HG03457 (cell line): ENCODE data around the gene AMMECR1.
"Not testable (repeated sequence)": the region's sequence is repeated elsewhere in the genome, so short reads cannot be mapped to it uniquely, and the experiment has no call there.

Source experiments
- ATAC-seq: cut with Tn5 transposase; IDR thresholded peaks from one replicate; pipeline ENCODE4 v1.9.1; 2021; ENCODE audit warnings: moderate number of reproducible peaks; ENCODE audit not compliant: unreplicated experiment

AMMECR1 gene

GRCh38 chrX:110173192-110174175 lies 144.4 kb downstream of the AMMECR1 start:
- ATAC-seq, result no peak

GRCh38 chrX:110172215-110172614 lies 145.7 kb downstream of the AMMECR1 start:
- ATAC-seq, result peak; percentile 99

DNA sequence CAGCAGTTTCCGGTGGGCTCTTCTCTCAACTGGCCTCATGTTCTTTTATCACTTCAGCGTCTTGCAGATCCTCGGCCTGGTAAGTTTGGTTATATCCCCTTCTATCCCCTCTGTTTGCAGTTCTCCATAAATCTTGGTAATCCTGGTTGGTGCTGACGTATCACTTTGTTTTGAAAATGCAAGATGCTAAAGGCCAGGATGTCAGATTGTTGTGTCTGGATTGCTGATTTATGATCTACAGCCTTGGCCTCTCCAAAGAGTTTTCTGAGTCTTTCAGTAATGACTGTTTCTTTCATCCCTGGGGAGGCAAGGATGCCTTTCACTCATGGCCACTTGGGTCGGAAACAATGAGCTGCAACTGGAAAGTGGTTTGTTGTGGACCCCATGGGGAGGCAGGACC lies 146.4 kb downstream of the AMMECR1 start:
- ATAC-seq, result no peak

DNA sequence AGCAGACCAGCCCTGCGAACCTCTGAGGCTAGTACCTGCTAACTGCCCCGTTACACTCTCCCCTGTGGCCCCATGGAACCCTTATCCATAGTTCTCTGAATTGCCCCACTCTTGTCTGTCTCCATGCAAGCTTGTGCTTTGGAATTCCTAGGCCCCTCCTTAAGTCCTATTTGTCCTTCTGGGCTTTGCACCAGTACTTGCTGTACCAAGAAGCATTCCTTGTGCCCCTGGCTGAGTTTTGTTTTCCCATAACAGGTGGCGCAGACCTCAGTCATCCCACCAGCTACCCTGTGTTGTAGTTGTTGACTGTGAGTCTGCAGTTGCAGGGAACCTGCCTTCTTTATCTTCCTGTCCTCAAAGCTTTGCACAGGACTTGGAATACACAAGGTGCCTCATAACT lies 147.9 kb downstream of the AMMECR1 start:
- no peak for ATAC-seq

DNA sequence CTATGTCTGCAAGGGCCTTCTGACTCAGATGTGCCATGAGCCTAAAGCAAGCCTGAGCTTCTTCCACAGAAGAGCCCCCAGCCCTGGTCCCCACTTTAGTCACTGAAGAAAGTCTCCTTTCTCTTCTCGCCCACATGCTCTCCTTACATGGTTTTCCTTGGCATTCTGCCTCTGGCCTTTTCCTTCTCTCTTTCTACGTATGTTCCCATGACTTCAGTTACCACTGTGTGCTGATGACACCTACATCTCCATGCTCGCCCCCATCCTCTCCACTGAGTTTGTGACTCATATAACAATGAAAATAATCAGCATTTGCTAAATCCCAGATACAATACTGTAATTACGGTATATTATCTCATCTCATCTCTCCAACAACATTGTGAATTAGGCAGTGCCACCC lies 149.3 kb downstream of the AMMECR1 start:
- no peak for ATAC-seq

DNA sequence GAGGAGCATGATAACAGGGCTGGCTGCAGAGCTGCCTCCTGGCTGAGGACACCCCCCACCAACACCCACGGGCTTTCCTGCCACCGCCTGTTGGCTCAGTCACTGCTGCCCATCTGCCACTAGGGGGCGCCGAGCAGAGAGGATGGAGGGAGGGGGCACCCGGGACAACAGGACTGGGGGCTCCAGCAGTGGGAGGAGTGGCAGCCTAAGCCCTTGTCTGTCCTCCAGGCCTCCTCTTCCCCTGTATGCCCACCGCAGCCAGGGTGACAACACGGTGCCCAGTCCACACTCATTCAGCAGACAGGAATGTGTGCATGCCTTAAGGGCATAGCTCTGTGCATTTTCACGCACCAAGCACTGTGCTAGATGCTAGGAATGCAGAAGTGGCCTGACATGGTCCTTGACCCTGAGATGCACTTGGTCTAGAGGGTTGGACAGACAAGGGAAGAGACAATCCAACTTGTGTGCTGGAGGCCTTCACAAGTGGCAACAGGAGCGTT lies 149.9 kb downstream of the AMMECR1 start:
- no peak for ATAC-seq

GRCh38 chrX:110163488-110163887 lies 154.4 kb downstream of the AMMECR1 start:
- ATAC-seq, result no peak

- no peak for ATAC-seq
Observed at GRCh38 chrX:110162867-110163266, 155.0 kb downstream of the AMMECR1 start.

DNA sequence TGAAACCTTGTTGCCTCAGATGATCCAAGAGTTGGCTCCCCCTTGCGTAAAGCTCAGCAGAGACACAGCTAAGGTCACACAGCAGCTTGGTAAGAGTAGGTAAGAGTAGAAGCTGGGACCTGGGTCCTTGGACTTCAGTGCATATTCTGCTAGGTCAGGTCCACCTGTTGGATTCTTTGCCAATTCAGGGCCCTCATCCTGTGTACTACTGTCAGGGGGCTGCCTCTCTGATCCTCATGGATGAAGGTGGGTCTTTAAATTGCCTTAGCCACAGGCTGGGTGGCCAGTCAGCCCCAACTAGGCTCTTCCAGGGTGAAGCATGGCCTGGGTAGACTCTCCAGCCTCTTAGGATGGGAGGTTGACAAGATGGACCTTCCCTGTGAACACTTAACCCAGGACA lies 155.8 kb downstream of the AMMECR1 start:
- no peak for ATAC-seq

GRCh38 chrX:110161361-110161686 lies 156.6 kb downstream of the AMMECR1 start:
- ATAC-seq, result no peak

- no peak for ATAC-seq
Observed at GRCh38 chrX:110159865-110160264, 158.0 kb downstream of the AMMECR1 start.

GRCh38 chrX:110159235-110159634 lies 158.7 kb downstream of the AMMECR1 start:
- no peak for ATAC-seq

DNA sequence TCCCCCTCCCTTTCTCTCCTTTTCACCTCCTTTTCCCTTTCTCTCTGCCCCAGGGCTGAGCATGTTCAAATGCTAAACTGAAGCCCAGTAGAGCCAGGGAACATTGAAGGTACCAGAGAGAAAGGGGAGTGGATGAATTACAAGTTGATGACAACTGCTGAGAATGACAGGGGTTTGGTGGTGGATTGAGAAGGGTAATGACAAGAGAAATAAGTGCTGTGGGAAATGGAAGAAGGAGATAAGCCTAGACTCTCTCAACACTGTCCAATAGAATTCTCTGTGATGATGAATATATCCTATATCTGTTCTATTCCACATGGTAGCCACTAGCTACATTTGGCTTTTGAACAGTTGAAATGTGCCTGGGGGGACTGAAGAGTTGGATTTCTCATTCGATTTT lies 160.4 kb downstream of the AMMECR1 start:
- ATAC-seq, result no peak

DNA sequence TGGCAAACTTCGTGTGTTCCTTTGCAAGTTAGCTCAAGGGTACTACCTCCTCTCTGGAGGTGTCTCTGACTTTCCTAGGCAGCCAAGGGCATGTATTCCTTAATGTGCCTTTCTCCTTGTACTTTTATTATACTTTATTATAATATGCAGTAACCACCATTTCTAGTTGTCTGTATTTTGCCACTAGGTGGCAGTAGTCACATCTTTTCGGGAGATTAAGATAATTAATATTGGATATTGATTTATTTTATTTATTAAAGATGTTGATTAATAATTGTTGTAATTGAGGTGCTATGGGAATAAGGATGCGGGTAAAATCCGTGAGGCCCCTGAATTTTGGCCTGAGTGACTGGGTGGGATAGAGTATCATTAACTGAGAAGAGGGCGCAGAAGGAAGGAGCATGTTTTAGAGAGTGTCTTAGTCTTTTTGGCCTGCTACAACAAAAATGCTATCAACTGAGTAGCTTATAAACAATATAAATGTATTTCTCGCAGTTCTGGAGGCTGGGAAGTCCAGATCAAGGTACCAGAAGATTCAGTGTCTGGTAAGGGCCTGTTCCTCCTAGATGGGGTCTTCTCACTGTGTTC lies 161.6 kb downstream of the AMMECR1 start:
- ATAC-seq, result no peak

DNA sequence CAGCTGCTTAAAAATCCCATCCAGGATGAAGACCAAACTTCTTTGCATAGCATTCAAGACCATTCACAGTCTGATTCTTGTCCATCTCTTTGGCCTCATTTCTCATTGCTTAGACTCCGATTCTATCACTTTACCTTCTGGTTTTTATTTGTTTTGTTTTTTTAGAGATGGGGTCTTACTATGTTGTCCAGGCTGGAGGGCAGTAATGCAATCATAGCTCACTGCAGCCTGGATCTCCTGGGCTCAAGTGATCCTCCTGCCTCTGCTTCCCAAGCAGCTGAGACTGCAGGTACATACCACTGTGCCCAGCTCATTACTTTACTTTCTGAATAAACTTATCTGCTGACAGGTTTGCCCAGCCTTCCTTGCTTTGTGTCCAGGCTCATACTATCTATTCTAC lies 162.1 kb downstream of the AMMECR1 start:
- ATAC-seq, result no peak

- not testable (repeated sequence) for ATAC-seq
Observed at GRCh38 chrX:110154328-110154727, 163.6 kb downstream of the AMMECR1 start.

DNA sequence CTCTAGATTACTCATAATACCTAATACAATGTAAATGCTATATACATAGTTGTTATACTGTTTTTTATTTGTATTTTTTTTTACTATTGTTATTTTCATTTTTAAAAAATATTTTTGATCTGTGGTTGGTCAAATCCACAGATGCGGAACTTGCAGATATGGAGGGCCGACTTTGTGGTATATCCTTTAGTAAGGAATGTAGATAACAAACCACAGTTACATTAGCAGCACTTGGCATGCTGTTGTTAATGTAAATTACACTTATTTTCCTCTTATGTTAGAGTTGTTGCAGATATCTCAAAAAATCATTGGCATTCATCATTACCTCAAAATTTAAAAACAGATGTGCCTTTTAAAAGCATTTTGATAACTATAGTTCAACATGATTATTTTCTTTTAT lies 164.0 kb downstream of the AMMECR1 start:
- ATAC-seq, result no peak

DNA sequence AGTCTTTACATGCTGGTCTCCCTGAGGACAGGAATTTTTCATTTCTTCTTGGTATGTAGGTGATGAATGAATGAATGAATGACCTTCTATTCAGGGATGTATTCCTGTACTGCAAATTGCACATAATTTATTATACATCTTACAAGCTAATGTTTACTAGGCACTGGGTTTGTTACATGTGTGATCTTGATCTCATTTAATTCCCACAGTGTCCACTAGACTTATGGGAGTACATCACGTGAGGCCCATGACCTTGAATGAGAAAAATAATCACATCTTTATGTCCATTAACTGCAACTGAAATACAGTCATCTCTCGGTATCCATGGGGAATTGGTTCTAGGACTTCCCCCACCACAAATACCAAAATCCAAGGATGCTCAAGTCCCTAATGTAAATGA lies 164.6 kb downstream of the AMMECR1 start:
- no peak for ATAC-seq

DNA sequence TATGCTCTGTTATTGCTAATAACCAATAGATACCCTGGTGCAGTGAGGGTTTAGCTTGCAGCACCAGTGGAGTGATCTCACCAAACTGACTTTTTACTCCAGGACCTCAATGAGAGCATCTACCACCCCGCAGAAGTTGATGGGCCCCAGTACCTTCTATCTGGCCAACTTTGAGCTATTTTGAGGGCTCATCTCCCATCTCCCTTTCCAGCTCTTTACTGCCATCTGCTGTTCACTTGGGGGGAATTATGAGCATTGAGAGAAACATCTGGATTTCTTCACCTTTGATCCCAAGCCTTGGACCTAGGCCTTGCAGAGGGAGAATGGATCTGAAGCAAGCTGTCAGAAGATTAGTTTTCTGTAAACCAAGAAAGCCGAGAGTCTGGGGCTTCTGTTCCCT lies 171.4 kb downstream of the AMMECR1 start:
- ATAC-seq, result no peak

- ATAC-seq, result peak; percentile 63
Observed at GRCh38 chrX:110145854-110146253, 172.0 kb downstream of the AMMECR1 start.

GRCh38 chrX:110145311-110145710 lies 172.6 kb downstream of the AMMECR1 start:
- no peak for ATAC-seq
